HG02938 (cell line): Measurements from ENCODE around the gene GHR.
A peak's percentile ranks its signal among the peaks of the same experiment; 100 is the strongest.
"Not testable (repeated sequence)": the region's sequence is repeated elsewhere in the genome, so short reads cannot be mapped to it uniquely, and the experiment has no call there.

Experiments used
- ATAC-seq: cut with Tn5 transposase; IDR thresholded peaks from one replicate; pipeline ENCODE4 v1.9.1; 2021; ENCODE audit warnings: mild to moderate bottlenecking, moderate library complexity; ENCODE audit not compliant: unreplicated experiment

Gene GHR

GRCh38 chr5:42685078-42685477 lies 261.8 kb downstream of the GHR start:
- ATAC-seq, result not testable (repeated sequence)

GRCh38 chr5:42689391-42689790 lies 266.2 kb downstream of the GHR start:
- ATAC-seq, result no peak

- ATAC-seq, result no peak
Measured at GRCh38 chr5:42691413-42691937, 268.2 kb downstream of the GHR start.

GRCh38 chr5:42701351-42702059 lies 278.3 kb downstream of the GHR start:
- no peak for ATAC-seq

GRCh38 chr5:42703238-42703637 lies 280.0 kb downstream of the GHR start:
- ATAC-seq, result no peak

- no peak for ATAC-seq
Measured at GRCh38 chr5:42715785-42716184, 292.5 kb downstream of the GHR start.

- ATAC-seq, result peak; percentile 87
Measured at GRCh38 chr5:42718591-42718990, 295.4 kb downstream of the GHR start.

GRCh38 chr5:42719034-42719433 lies 295.8 kb downstream of the GHR start:
- peak; percentile 2 for ATAC-seq

GRCh38 chr5:42720251-42720650 lies 297.0 kb downstream of the GHR start:
- no peak for ATAC-seq

- ATAC-seq, result no peak
Measured at GRCh38 chr5:42721484-42721883, 298.2 kb downstream of the GHR start.

- not testable (repeated sequence) for ATAC-seq
Measured at GRCh38 chr5:42734531-42735058, 311.4 kb downstream of the GHR start.

GRCh38 chr5:42740920-42741319 lies 317.7 kb downstream of the GHR start:
- no peak for ATAC-seq

- ATAC-seq, result no peak
Measured at GRCh38 chr5:42745426-42745825, 322.2 kb downstream of the GHR start.

GRCh38 chr5:42745856-42746255 lies 322.6 kb downstream of the GHR start:
- ATAC-seq, result no peak

GRCh38 chr5:42749020-42749419 lies 325.8 kb downstream of the GHR start:
- ATAC-seq, result no peak

- ATAC-seq, result no peak
Measured at GRCh38 chr5:42750507-42750906, 327.3 kb downstream of the GHR start.

- no peak for ATAC-seq
Measured at GRCh38 chr5:42751044-42751443, 327.8 kb downstream of the GHR start.

GRCh38 chr5:42753099-42753498 lies 329.9 kb downstream of the GHR start:
- no peak for ATAC-seq

GRCh38 chr5:42756606-42757601 lies 333.7 kb downstream of the GHR start, which contains the start of gene CCDC152:
Gene CCDC152 (plus strand): TSS chr5:42756818. CDS start chr5:42759122, 2,304 bp downstream.
- peak; percentile 55 for ATAC-seq

- no peak for ATAC-seq
Measured at GRCh38 chr5:42759456-42759855, 336.2 kb downstream of the GHR start.

- no peak for ATAC-seq
Measured at GRCh38 chr5:42760426-42760825, 337.2 kb downstream of the GHR start.
